CD4-positive, alpha-beta T cell treated with Interferon alpha-2 for 1 hour (primary cell): ENCODE measurements around the gene TENM3.

Experiments
- DNase-seq, 2 donors: peaks; one replicate each; pipeline ENCODE4 v3.0.0-alpha.2; 2020 to 2022

Gene TENM3

GRCh38 chr4:182291597-182292270 is 48.5 kb downstream of the TENM3 start:
- DNase-seq, result no peak

- no peak for DNase-seq
Observed at GRCh38 chr4:182292612-182293011, 49.4 kb downstream of the TENM3 start.

GRCh38 chr4:182293691-182294255 is 50.6 kb downstream of the TENM3 start:
- no peak for DNase-seq

GRCh38 chr4:182294451-182294850 is 51.2 kb downstream of the TENM3 start:
- no peak for DNase-seq

- DNase-seq, result no peak
Observed at GRCh38 chr4:182297659-182298058, 54.5 kb downstream of the TENM3 start.

- no peak for DNase-seq
Observed at GRCh38 chr4:182301736-182302135, 58.5 kb downstream of the TENM3 start.

- DNase-seq, result no peak
Observed at GRCh38 chr4:182303847-182304246, 60.6 kb downstream of the TENM3 start.

- no peak for DNase-seq
Observed at GRCh38 chr4:182306792-182307507, 63.7 kb downstream of the TENM3 start.

GRCh38 chr4:182307746-182308145 is 64.5 kb downstream of the TENM3 start:
- DNase-seq, result no peak

- no peak for DNase-seq
Observed at GRCh38 chr4:182309877-182310276, 66.7 kb downstream of the TENM3 start.

- DNase-seq, result no peak
Observed at GRCh38 chr4:182310316-182310715, 67.1 kb downstream of the TENM3 start.

GRCh38 chr4:182310962-182311361 is 67.8 kb downstream of the TENM3 start:
- DNase-seq, result no peak

GRCh38 chr4:182314537-182314936 is 71.3 kb downstream of the TENM3 start:
- no peak for DNase-seq

- DNase-seq, result no peak
Observed at GRCh38 chr4:182318256-182318655, 75.1 kb downstream of the TENM3 start.

GRCh38 chr4:182320092-182320491 is 76.9 kb downstream of the TENM3 start:
- DNase-seq, result no peak

GRCh38 chr4:182320580-182320979 is 77.4 kb downstream of the TENM3 start:
- no peak for DNase-seq

GRCh38 chr4:182324282-182324681 is 81.1 kb downstream of the TENM3 start:
- DNase-seq, result no peak

GRCh38 chr4:182325397-182325796 is 82.2 kb downstream of the TENM3 start:
- no peak for DNase-seq

- no peak for DNase-seq
Observed at GRCh38 chr4:182325848-182326255, 82.7 kb downstream of the TENM3 start.

GRCh38 chr4:182328505-182328904 is 85.3 kb downstream of the TENM3 start:
- no peak for DNase-seq

GRCh38 chr4:182337366-182337765 is 94.2 kb downstream of the TENM3 start:
- no peak for DNase-seq

- DNase-seq, result no peak
Observed at GRCh38 chr4:182338063-182338462, 94.9 kb downstream of the TENM3 start.

GRCh38 chr4:182338746-182339145 is 95.5 kb downstream of the TENM3 start:
- DNase-seq, result no peak

- no peak for DNase-seq
Observed at GRCh38 chr4:182339221-182339641, 96.0 kb downstream of the TENM3 start.
